Measurements from ENCODE around the gene SAP30. TPM values are rescaled to one million over a fixed set of nuclear protein-coding genes. Genes with fewer than 3 reads are reported as not detected.

Gene SAP30
- total and polyA plus RNA-seq, 2 experiments from 2014 or later, result 9.3 to 16.5 TPM

DNA sequence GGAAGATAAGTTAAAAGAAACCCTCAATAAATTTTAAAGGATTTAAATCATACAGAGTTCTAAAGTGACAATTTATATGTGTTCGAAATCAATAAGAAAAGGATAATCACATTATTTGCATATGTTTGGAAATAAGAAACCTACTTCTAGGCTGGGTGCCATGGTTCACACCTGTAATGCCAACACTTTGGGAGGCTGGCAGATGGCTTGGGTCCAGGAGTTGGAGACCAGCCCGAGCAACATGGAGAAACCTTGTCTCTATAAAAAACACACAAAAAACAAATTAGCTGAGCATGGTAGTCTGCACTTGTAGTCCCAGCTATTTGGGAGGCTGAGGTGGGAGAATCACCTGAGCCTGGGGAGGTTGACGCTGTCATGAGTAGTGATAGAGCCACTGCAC lies 8.1 kb upstream of the SAP30 start:
- no peak overlapping the region for H3K4me2 ChIP-seq
- Mint-ChIP-seq H3K27me3 (ENCODE audit: insufficient read depth, low read depth, poor library complexity) (peaks cover 4% of the 10 kb centered on the region), H3K36me3 (ENCODE audit: low read depth) (no peaks in the 10 kb centered on the region), H3K27ac (no peak overlapping the region), H3K4me3 (no peak overlapping the region), H3K9me3 (no peaks in the 10 kb centered on the region; the same call in 2 of the 3 replicates), H3K4me1 (peaks cover 2% of the 10 kb centered on the region; the same call in 1 of the 3 replicates)
- H3K27ac ChIP-seq (ENCODE audit: low read depth), result no peak overlapping the region
- H3K79me2 ChIP-seq (replicated peaks; ENCODE audit: insufficient read depth), result no peaks in the 10 kb centered on the region
- no peaks in the 10 kb centered on the region for H3K9me2 ChIP-seq (ENCODE audit: insufficient read depth)
- H3F3A ChIP-seq (replicated peaks; ENCODE audit: low read depth), result no peaks in the 10 kb centered on the region
- H4K20me1 ChIP-seq (replicated peaks; ENCODE audit: insufficient read depth), result peaks cover 3% of the 10 kb centered on the region; the same call in 1 of the 2 replicates
- no peaks in the 10 kb centered on the region for H3K4me1 ChIP-seq (ENCODE audit: insufficient read depth)
- no peak for DNase-seq (ENCODE audit: low spot score)
- H3K36me3 ChIP-seq (ENCODE audit: insufficient read depth), result no peaks in the 10 kb centered on the region
- H3K4me3 ChIP-seq, result no peak overlapping the region
- no peaks in the 10 kb centered on the region for H3K27me3 ChIP-seq (ENCODE audit: insufficient read depth)
- H2AFZ ChIP-seq, result no peak overlapping the region
- no peak for ATAC-seq
- TF ChIP-seq ZNF331 (CRISPR knock-in tag; IDR thresholded peaks at IDR 0.05; ENCODE audit: low read depth) (no peak), STAT1 (IDR thresholded peaks at IDR 0.05; ENCODE audit: unreplicated experiment) (no peak), ZNF462 (CRISPR knock-in tag; IDR thresholded peaks at IDR 0.05) (no peak), POLR2AphosphoS5 (IDR thresholded peaks at IDR 0.05; ENCODE audit: low read depth) (no peak), ZNF114 (CRISPR knock-in tag; IDR thresholded peaks at IDR 0.05) (no peak)

DNA sequence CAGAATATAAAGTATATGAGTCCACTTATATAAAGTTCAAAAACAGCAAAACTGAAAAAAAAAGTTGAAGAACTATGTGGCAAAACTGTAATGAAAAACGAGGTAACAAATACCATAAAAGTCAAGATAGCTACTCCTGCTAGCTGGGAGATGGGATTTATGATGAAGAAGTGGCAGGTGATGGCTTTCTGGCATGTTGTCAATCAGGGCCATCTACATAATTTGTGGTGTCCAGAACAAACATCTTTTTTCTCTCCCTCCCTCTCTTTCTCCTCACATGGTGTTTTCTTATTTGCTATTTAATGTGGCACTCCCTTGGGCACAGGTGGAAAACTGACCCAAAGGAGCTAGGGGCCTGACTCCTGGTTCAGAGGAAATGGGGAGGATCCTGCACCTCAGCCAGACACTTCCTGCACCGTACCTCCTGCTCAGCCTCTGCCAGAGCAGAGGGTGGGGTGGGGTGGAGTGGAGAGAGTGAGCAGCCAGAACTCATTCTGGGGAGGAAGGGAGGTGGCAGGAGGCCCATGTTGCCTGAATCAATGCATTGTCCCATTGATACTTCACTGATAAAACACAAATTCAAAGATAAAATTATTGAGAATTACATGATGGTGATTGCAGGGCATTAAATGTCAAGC lies 5.3 kb upstream of the SAP30 start:
- Mint-ChIP-seq H3K36me3 (ENCODE audit: low read depth) (no peaks in the 10 kb centered on the region), H3K4me1 (peaks cover 5% of the 10 kb centered on the region), H3K9me3 (no peaks in the 10 kb centered on the region; the same call in 2 of the 3 replicates), H3K27me3 (ENCODE audit: insufficient read depth, low read depth, poor library complexity) (peaks cover 6% of the 10 kb centered on the region), H3K27ac (no peak overlapping the region), H3K4me3 (no peak overlapping the region; the same call in 2 of the 3 replicates)
- no peak overlapping the region for H2AFZ ChIP-seq
- no peak for TF ChIP-seq ZNF114 (CRISPR knock-in tag; IDR thresholded peaks at IDR 0.05)
- TF ChIP-seq STAT1 (IDR thresholded peaks at IDR 0.05; ENCODE audit: unreplicated experiment), result no peak
- TF ChIP-seq, protein P1, sequence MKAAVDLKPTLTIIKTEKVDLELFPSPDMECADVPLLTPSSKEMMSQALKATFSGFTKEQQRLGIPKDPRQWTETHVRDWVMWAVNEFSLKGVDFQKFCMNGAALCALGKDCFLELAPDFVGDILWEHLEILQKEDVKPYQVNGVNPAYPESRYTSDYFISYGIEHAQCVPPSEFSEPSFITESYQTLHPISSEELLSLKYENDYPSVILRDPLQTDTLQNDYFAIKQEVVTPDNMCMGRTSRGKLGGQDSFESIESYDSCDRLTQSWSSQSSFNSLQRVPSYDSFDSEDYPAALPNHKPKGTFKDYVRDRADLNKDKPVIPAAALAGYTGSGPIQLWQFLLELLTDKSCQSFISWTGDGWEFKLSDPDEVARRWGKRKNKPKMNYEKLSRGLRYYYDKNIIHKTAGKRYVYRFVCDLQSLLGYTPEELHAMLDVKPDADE (IDR thresholded peaks at IDR 0.05), result no peak
- no peak for TF ChIP-seq POLR2AphosphoS5 (IDR thresholded peaks at IDR 0.05; ENCODE audit: low read depth)
- H3K27ac ChIP-seq (ENCODE audit: low read depth), result no peak overlapping the region
- no peaks in the 10 kb centered on the region for H3K79me2 ChIP-seq (replicated peaks; ENCODE audit: insufficient read depth)
- H3K4me1 ChIP-seq (ENCODE audit: insufficient read depth), result no peaks in the 10 kb centered on the region
- H3F3A ChIP-seq (replicated peaks; ENCODE audit: low read depth), result 0 out of 2 replicates have a peak, but pooled peaks cover 2% of the 10 kb centered on the region
- H3K36me3 ChIP-seq (ENCODE audit: insufficient read depth), result no peaks in the 10 kb centered on the region
- no peaks in the 10 kb centered on the region for H3K9me2 ChIP-seq (ENCODE audit: insufficient read depth)
- DNase-seq (ENCODE audit: low spot score) (no peak), ATAC-seq (no peak)
- H3K4me2 ChIP-seq, result no peak overlapping the region
- H3K4me3 ChIP-seq, result no peak overlapping the region
- no peaks in the 10 kb centered on the region for H3K27me3 ChIP-seq (ENCODE audit: insufficient read depth)
- peaks cover 3% of the 10 kb centered on the region; the same call in 1 of the 2 replicates for H4K20me1 ChIP-seq (replicated peaks; ENCODE audit: insufficient read depth)

Data from GM23338 (cell line).